Activated CD4-positive, alpha-beta T cell treated with anti-CD3 and anti-CD28 coated beads, Interleukin-2, amount 50 U/mL, for 16 hours (primary cell): ENCODE data around the gene GRHL3.

Experiments used
- DNase-seq: peaks from one replicate; pipeline ENCODE4 v3.0.0-alpha.2; 2020

GRHL3 gene

DNA sequence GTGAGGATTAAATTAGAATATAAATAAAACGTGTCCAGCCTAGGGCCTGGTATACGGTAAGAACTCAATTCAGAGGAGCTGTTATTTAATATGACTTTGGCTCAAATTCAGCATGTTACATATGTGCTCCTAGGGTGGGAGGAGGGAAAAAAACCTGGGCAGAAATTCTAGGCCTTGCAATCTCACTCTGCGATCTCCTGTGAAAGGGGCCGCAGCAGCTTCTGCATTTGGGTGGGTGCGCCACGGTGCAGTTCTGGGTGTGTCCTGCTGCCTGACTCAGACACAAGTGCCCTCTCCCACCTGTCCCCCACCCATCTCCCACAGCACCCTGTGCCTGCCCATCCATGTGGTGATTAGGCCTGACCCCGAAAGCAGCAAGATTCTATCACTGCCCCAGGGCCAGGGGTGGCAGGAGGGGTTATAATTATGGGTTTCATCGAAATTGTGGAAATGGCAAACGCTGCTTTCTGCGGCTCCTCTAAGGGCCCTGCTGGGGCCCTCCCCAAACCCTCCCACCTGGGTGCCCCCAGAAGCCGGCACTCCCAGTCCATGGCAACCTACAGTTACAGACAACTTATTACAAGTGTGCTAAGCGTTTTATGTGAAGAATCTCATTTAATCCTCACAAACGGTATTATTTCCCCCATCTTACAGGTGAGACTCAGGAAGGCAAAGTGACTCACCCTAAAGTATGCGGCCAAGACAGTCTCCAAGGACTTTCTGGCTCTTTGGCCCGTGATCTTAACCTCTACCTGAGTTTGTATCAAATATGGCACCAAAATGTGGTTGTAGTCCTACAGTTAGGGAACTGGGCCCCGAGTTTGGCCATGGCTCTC, 25.5 kb upstream of the GRHL3 start:
- DNase-seq = no peak

GRCh38 chr1:24294228-24294672, 24.9 kb upstream of the GRHL3 start:
- DNase-seq = no peak

GRCh38 chr1:24294716-24295371, 24.3 kb upstream of the GRHL3 start:
- DNase-seq = no peak

- DNase-seq = no peak
Observed at GRCh38 chr1:24295535-24295934, 23.6 kb upstream of the GRHL3 start.

DNA sequence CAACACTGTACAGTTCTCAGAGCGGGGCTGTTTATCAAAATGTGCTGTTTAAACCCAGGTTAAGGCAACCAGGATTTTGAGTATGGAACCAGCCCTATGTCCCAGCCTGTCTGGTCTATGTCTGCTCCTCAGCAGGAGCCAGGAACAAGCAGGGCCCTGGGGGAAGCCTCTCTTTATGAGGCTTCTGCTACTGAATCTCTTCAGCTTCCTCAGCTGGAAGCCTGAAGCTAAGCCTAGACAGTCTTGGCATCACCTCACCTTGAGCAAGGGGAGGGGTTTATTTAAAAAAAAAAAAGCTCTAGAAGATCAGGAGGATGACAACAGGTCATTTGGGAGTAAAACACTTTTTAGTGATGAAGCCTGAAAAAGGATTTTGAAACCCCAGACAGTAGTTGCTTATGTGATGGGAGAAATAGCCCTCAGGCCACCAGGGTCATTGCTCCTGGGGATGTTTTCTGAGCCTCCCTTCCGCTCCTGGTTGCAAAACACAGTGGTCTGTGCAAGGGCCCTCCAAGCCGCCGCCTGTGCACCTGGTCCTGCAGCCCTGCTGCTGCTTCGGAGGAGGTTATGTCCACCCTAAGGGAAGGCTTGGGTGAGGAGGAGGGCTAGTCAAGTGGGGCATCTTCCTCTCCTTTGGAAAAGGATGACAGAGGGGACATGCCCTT, 21.8 kb upstream of the GRHL3 start:
- no peak for DNase-seq

- DNase-seq = no peak
Observed at GRCh38 chr1:24297852-24298232, 21.3 kb upstream of the GRHL3 start.

DNA sequence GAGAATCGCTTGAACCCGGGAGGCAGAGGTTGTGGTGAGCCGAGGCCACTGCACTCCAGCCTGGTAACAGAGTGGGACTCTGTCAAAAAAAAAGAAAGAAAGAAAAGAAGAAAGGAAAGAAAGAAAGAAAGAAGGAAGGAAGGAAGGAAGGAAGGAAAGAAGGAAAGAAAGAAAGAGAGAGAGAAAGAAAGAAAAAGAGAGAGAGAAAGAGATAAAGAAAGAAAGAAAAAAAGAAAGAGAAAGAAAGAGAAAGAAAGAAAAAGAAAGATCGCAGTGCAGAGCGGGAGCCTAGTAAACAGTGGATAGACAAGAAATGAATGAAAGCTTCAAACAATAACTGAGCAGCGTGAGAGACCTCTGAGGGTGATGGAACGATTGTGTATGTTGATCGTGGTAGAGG, 20.6 kb upstream of the GRHL3 start:
- no peak for DNase-seq

- no peak for DNase-seq
Observed at GRCh38 chr1:24299901-24300300, 19.3 kb upstream of the GRHL3 start.

- no peak for DNase-seq
Observed at GRCh38 chr1:24300971-24301784, 18.0 kb upstream of the GRHL3 start.

GRCh38 chr1:24301785-24302175, 17.4 kb upstream of the GRHL3 start:
- no peak for DNase-seq

GRCh38 chr1:24302209-24302611, 16.9 kb upstream of the GRHL3 start:
- no peak for DNase-seq

DNA sequence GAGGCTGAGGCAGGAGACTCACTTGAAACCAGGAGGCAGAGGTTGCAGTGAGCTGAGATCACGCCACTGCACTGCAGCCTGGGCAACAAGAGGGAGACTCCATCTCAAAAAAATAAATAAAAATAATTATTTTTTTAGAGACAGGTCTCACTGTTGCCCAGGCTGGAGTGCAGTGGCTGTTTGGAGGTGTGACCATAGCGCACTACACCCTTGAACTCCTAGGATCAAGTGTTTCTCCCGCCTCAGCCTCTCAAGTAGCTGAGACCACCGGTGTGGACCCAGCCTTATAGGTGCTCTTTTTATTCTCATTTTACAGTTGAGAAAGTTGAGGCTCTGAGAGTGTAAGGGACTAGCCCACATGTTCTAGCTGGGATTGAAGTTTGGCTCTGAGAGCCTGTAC, 15.6 kb upstream of the GRHL3 start:
- no peak for DNase-seq

GRCh38 chr1:24304763-24305162, 14.4 kb upstream of the GRHL3 start:
- DNase-seq = no peak

- no peak for DNase-seq
Observed at GRCh38 chr1:24308365-24309015, 10.7 kb upstream of the GRHL3 start.

GRCh38 chr1:24309762-24310485, 9.2 kb upstream of the GRHL3 start:
- DNase-seq = peak; percentile 35

DNA sequence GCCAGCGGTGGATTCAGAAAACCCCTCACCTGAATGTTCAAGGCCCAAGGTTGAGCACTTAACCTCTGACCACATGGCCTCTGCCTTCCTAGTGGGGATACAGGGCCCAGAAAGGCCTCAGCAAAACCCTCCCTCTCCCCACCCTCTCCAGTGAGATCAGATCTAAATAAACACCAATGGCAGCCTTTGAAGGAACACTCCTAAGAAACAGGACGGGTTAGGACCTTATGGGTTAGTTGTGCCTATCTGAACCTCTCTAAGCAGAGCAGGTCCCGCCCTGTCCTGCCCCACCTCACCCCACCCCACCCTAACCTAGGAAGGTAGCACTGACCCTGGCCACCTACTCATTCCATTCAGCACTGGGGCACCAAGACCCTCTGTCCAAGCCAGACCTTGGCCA, 7.9 kb upstream of the GRHL3 start:
- DNase-seq = no peak

DNA sequence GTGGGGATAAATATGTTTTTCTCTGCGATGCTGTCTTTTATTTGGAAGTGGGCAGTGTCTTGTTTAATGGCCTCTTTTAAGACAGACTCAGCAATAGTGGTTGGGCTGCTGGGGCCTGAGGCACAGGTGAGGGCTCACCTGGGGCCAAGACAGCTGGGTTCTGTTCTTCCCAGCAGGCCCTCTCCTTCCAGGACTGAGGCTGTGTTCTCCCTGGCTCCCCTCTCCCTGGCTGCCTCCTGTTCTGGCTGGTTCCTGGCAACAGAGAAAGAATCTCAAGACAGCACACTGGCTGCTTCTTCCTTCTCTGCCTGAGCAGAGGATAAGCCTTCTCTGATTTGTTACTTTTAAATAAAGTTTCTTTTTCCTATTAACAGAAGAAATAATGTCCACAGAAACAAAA, 7.4 kb upstream of the GRHL3 start:
- no peak for DNase-seq

DNA sequence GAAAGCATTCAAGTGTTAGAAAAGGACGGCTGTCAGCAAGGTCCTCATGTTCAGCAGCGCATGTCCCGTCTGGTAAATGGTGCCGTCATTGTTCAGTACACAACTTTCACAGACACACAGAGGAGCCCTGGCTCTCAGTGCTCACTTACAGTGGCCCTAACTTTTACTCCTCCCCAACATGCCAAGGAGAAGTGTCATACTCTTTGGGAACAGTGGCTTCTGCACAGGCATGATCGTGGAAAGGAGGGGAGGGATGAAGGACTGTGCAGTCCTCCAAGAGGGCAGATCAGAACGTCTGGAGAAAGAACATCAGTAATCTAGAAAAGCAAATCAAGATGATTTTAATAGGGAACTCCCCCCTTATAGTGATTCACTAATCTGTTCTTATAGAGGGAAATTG, 3.8 kb upstream of the GRHL3 start:
- no peak for DNase-seq

- DNase-seq = no peak
Observed at GRCh38 chr1:24316645-24317044, 2.5 kb upstream of the GRHL3 start.

DNA sequence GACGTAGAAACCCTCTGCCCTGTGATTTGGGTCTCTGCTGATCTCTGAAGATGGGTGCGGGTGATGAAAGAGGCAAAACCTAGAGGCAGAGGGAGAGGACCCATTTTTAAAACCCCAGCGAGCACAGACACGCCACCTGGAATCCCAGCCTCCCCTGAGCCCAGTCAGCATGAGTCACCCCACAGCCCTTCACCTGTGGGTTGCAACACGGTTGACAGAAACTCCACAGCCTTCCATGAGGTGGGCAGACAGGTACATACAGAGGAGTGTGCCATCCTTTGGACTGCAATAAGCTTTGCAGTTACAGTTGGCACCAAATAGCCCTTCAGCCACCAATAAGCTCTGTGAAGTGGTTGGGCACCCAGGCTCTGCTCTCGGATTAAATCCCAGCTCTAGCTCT, 2.1 kb upstream of the GRHL3 start:
- no peak for DNase-seq

DNA sequence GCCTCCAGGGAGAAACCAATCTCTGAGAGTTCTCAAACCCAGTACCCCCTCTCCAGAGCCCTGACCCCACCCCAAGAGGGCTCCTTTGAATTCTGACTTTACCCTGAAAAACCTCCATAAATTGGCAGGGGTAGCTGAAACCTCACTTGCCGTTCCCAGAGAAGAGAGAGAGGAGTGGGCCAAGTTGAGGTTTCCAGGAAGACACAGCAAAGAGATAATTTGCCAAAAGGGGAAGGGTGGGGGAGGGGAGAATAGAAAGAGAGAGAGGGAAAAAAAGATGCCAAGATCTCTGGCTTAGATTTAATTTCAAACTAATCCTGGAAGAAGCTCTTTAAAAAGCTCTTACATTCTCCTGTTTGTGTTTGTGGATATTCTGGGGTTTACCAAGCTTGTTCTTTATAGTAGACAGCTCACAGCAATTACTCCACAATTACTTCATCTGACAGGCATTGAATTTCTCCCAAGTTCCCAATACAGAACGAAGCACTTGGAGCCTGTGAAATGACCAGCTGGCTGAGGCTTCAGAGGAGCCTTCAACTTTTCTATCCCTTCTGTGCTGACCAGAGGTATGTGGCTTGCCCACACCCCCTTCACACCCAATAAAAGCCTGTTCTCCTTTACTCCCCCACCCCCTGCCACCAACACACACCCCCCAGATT, 1.1 kb upstream of the GRHL3 start:
- no peak for DNase-seq
